HG03039 (cell line): ENCODE measurements around the gene FAM216A.
"Not testable (repeated sequence)": the region's sequence is repeated elsewhere in the genome, so short reads cannot be mapped to it uniquely, and the experiment has no call there.

Experiments
- ATAC-seq: cut with Tn5 transposase; IDR thresholded peaks from one replicate; pipeline ENCODE4 v1.9.1; 2021; ENCODE audit warnings: mild to moderate bottlenecking, moderate library complexity; ENCODE audit not compliant: unreplicated experiment

Gene FAM216A

GRCh38 chr12:110468214-110469048, at the start of gene FAM216A, which contains the start of gene GPN3:
FAM216A (plus strand) TSS chr12:110468845; CDS start chr12:110468876, 31 bp downstream.
GPN3 (minus strand) TSS chr12:110468257; CDS start chr12:110468203, 54 bp downstream.
- ATAC-seq, result peak; percentile 73

GRCh38 chr12:110420644-110421043, 48.0 kb upstream of the FAM216A start:
- not testable (repeated sequence) for ATAC-seq

GRCh38 chr12:110421159-110421661, 47.4 kb upstream of the FAM216A start:
- ATAC-seq, result no peak

GRCh38 chr12:110421701-110422100, 46.9 kb upstream of the FAM216A start:
- ATAC-seq, result no peak

- ATAC-seq, result no peak
These were observed 44.4 kb upstream of the FAM216A start for GRCh38 chr12:110424237-110424636.

- ATAC-seq, result no peak
These were observed 42.2 kb upstream of the FAM216A start for GRCh38 chr12:110426406-110426805.

- ATAC-seq, result not testable (repeated sequence)
These were observed 39.0 kb upstream of the FAM216A start for GRCh38 chr12:110429676-110430075.

- ATAC-seq, result no peak
These were observed 36.6 kb upstream of the FAM216A start for GRCh38 chr12:110431957-110432587.

GRCh38 chr12:110436231-110436630, 32.4 kb upstream of the FAM216A start:
- no peak for ATAC-seq

GRCh38 chr12:110444455-110444854, 24.2 kb upstream of the FAM216A start:
- no peak for ATAC-seq

GRCh38 chr12:110449799-110450497, 18.7 kb upstream of the FAM216A start, which contains the start of gene ARPC3:
ARPC3 (minus strand) TSS chr12:110450337; CDS start chr12:110450260, 77 bp downstream.
- ATAC-seq, result peak; percentile 90

GRCh38 chr12:110451263-110451662, 17.4 kb upstream of the FAM216A start:
- no peak for ATAC-seq

GRCh38 chr12:110453569-110454296, 14.9 kb upstream of the FAM216A start:
- no peak for ATAC-seq

GRCh38 chr12:110458756-110459155, 9.9 kb upstream of the FAM216A start:
- ATAC-seq, result no peak

GRCh38 chr12:110461189-110461588, 7.5 kb upstream of the FAM216A start:
- ATAC-seq, result not testable (repeated sequence)

- no peak for ATAC-seq
These were observed 3.6 kb upstream of the FAM216A start for GRCh38 chr12:110465024-110465423.

GRCh38 chr12:110465765-110466164, 2.9 kb upstream of the FAM216A start:
- ATAC-seq, result not testable (repeated sequence)

GRCh38 chr12:110466791-110467190, 1.9 kb upstream of the FAM216A start:
- no peak for ATAC-seq

- ATAC-seq, result no peak
These were observed 815 bp upstream of the FAM216A start for GRCh38 chr12:110467847-110468213.

- ATAC-seq, result no peak
These were observed 6.8 kb downstream of the FAM216A start for GRCh38 chr12:110475426-110475825.
